HG03060 (cell line): ENCODE data around the gene DEFB114.

Source experiments
- ATAC-seq: cut with Tn5 transposase; IDR thresholded peaks from one replicate; pipeline ENCODE4 v1.9.1; 2021; ENCODE audit warnings: low read depth, moderate number of reproducible peaks; ENCODE audit not compliant: unreplicated experiment

Gene DEFB114

GRCh38 chr6:49937811-49938210 lies 26.2 kb downstream of the DEFB114 start:
- ATAC-seq: no peak

- no peak for ATAC-seq
Observed at GRCh38 chr6:49937017-49937416, 26.9 kb downstream of the DEFB114 start.

DNA sequence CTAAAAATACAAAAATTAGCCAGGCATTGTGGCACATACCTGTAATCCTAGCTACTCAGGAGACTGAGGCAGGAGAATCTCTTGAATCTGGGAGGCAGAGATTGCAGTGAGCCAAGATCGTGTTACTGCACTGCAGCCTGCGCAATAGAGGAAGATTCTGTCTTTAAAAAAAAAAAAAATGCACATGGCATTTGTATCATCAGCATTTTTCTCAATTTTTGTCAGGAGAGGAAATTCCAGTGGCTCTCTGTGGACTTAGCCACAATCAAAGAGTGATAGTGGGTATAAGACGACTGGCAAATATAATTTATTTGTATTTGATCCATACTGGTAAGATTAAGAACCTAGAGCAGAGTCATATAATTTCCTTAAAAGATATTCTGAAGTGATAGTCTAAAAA lies 28.6 kb downstream of the DEFB114 start:
- ATAC-seq: no peak

DNA sequence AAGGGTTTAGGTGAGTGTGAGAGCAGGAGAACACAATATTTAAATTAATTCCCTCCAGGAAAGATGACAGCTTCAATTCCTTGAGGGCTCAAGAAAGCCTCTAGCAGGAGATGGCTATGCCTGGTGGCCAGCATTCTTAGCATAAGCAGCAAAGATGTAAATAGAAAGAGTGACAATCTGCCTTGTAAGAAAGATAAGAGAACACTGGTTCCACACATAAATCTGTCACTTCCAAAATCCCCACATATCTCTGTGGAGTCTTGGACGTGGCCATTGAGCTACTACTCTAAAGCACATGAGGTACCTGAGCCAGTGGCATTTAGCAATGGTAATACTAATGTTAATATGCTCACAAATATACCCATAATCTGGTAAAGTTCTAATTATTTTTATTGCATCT lies 29.2 kb downstream of the DEFB114 start:
- no peak for ATAC-seq

- ATAC-seq: no peak
Observed at GRCh38 chr6:49933526-49933925, 30.4 kb downstream of the DEFB114 start.

- no peak for ATAC-seq
Observed at GRCh38 chr6:49929340-49929739, 34.6 kb downstream of the DEFB114 start.

GRCh38 chr6:49923826-49924225 lies 40.1 kb downstream of the DEFB114 start:
- ATAC-seq: no peak

DNA sequence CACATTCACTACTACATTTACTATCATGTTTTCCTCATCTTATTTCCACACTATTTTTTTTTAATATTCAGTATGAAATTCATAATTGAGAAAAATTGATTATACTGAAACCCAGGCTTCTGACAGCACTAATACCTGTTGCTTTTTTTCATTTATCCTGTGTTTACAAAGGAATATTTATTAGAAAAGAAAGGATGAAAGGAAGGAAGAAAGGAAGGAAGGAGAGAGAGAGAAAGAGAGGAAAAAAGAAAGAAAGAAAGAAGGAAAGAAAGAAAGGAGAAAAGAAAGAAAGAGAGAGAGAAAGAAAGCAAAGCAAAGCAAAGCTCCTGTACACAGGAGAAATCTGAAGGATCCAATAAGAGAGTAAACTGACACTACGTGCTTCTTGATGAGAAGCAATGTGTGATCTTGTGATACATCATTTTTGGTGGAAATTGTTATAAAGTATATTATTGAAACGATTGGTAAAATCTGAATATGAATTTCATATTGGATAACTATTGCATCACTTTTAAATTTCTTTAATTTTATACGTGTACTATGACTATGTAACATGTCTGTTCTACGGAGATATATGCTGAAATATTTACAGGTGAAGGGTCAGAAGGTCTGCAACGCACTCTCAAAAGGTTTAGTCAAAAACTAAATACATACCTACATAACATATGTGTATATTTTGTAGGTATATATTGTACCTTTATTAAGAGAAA lies 43.9 kb downstream of the DEFB114 start:
- ATAC-seq: no peak

- ATAC-seq: no peak
Observed at GRCh38 chr6:49919261-49919660, 44.7 kb downstream of the DEFB114 start.

GRCh38 chr6:49918787-49919186 lies 45.2 kb downstream of the DEFB114 start:
- ATAC-seq: no peak

- no peak for ATAC-seq
Observed at GRCh38 chr6:49915035-49915434, 48.9 kb downstream of the DEFB114 start.

DNA sequence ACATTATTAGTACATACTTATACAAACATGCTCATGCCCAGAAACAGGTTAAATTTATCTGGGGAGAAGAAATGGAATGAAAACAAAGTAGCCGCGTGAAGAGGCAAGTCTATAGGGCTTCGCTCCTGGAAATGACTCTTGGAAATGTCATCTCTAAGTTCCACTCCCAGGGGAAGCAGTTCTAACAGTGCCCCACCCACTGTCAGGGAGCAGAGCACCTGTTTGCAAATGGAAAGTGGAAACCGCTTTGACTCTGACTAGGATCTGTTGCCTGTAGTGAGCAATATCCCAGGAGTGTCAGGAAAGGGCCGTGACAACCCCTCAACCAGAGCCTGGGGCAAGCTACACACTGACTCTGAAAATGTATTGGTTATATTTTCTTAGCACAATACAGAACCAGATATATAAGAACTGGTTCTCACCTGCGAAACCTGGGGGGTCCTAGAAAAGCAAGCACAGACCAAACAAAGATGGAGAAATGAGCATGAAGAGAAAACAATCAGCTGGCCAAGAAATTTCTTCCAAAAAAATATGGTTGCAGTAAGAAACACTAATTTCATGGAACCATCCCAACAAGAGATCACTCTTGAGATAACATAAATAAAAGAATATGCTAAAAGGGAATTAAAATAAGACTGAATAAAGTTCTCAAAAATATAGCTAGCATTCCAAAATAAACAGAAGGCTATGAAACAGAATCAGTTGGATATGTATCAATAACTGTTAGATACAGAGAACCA lies 50.2 kb downstream of the DEFB114 start:
- no peak for ATAC-seq

DNA sequence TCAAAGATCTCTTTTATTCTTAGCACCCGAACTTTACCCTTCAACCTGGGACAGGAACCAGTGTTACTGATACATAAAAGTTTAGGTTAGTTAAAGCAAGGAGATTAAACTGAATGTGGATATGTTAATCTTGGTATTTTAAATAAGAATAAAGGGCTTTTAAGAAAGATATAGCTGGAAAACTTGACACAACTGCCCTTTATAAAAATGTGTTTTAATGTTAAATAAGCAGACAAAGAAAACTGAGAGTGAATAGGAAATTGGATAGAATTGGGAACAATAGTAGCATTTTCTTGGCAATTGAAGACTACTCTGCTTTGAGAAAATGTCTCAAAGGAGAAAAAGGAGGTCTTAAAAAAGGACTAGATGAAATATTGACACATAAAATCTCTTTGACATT lies 51.8 kb downstream of the DEFB114 start:
- no peak for ATAC-seq

GRCh38 chr6:49911252-49911651 lies 52.7 kb downstream of the DEFB114 start:
- no peak for ATAC-seq
